ENCODE results near the gene USHBP1.

Gene USHBP1

GRCh38 chr19:17234911-17235299 is 29.6 kb downstream of the USHBP1 start:
- Histone ChIP-seq H3K27ac (ENCODE audit: low read length, poor library complexity, severe bottlenecking) (peak overlapping the region; percentile 68), H3K4me2 (ENCODE audit: low read length, poor library complexity, severe bottlenecking) (peak overlapping the region; percentile 92), H3K14ac (ENCODE audit: low read length in 2 of 2) (peak overlapping the region in 1 of 2 experiments; percentile 35), H3K9me3 (ENCODE audit: control insufficient read depth, low read length) (no peaks in the 10 kb centered on the region), H3K4me3 (ENCODE audit: insufficient read depth in 1 of 2, low read depth in 1 of 2, low read length in 2 of 2) (peak overlapping the region; percentile 68 to 74), H3K18ac (ENCODE audit: low read depth in 1 of 2, low read length in 2 of 2) (peak overlapping the region; percentile 40 to 96), H2BK120ac (ENCODE audit: low read depth, low read length) (no peak overlapping the region), H4K91ac (ENCODE audit: low read length) (peak overlapping the region; percentile 92), H2AFZ (ENCODE audit: low read depth, low read length) (no peak overlapping the region), H3K4me1 (ENCODE audit: control insufficient read depth, insufficient read depth, low read depth, low read length) (peaks cover 24% of the 10 kb centered on the region), H4K8ac (ENCODE audit: low read length) (peak overlapping the region; percentile 92), H2AK5ac (ENCODE audit: low read length, severe bottlenecking) (peak overlapping the region; percentile 90), H3K9ac (ENCODE audit: low read length) (peak overlapping the region; percentile 60), H3K23ac (ENCODE audit: low read length in 2 of 2) (peak overlapping the region in 1 of 2 experiments; percentile 75), H2BK5ac (ENCODE audit: low read depth, low read length, poor library complexity, severe bottlenecking) (no peak overlapping the region), H2BK12ac (ENCODE audit: low read length in 2 of 2) (peak overlapping the region in 1 of 2 experiments; percentile 37), H3K27me3 (ENCODE audit: control insufficient read depth in 1 of 2, insufficient read depth in 1 of 2, low read length in 2 of 2) (no peaks in the 10 kb centered on the region), H3K4ac (ENCODE audit: low read depth in 1 of 2, low read length in 2 of 2) (peak overlapping the region; percentile 21 to 28), H3K36me3 (ENCODE audit: control insufficient read depth in 1 of 2, insufficient read depth in 2 of 2, low read depth in 1 of 2, low read length in 2 of 2) (peaks cover 35 to 62% of the 10 kb centered on the region in 2 experiments), H3K79me1 (replicated peaks; ENCODE audit: low read length, poor library complexity, severe bottlenecking) (peaks cover 20% of the 10 kb centered on the region), H2BK15ac (ENCODE audit: low read depth, poor library complexity, severe bottlenecking) (peak overlapping the region; percentile 55)
- WGBS: 13% methylated on average over 9 of the region's 11 CpGs
- DNase-seq: peak; percentile 67

DNA sequence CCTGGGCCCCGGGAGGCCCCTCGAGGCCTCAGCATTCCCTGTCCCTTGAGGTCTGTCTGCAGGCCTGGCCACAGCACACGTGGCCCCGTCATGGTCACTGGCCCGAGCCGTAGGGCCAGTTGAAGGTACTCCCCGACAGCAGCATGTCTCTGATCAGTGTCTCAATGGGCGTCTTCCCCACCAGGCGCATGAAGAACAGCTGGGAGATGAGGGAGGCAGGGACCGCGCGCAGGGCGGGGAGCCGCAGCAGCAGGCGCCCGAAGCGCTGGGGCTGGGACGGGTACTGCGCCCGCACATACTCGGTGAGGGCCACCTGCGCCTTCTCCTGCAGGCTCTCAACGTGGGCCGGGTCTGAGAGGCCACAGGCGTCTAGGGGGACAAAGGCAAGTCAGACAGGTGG is 32.3 kb downstream of the USHBP1 start:
- H3K14ac ChIP-seq (ENCODE audit: low read length in 2 of 2): no peak overlapping the region
- H3K27me3 ChIP-seq (ENCODE audit: control insufficient read depth in 1 of 2, insufficient read depth in 1 of 2, low read length in 2 of 2): no peaks in the 10 kb centered on the region
- no peak for DNase-seq
- no peaks in the 10 kb centered on the region for H3K9me3 ChIP-seq (ENCODE audit: control insufficient read depth, low read length)
- peaks cover 23% of the 10 kb centered on the region for H3K79me1 ChIP-seq (replicated peaks; ENCODE audit: low read length, poor library complexity, severe bottlenecking)
- no peak overlapping the region for H4K8ac ChIP-seq (ENCODE audit: low read length)
- H3K23ac ChIP-seq (ENCODE audit: low read length in 2 of 2): no peak overlapping the region
- H2AFZ ChIP-seq (ENCODE audit: low read depth, low read length): no peak overlapping the region
- H3K4me3 ChIP-seq (ENCODE audit: insufficient read depth in 1 of 2, low read depth in 1 of 2, low read length in 2 of 2): no peak overlapping the region
- no peak overlapping the region for H4K91ac ChIP-seq (ENCODE audit: low read length)
- no peak overlapping the region for H2BK5ac ChIP-seq (ENCODE audit: low read depth, low read length, poor library complexity, severe bottlenecking)
- no peak overlapping the region for H2BK120ac ChIP-seq (ENCODE audit: low read depth, low read length)
- H3K27ac ChIP-seq (ENCODE audit: low read length, poor library complexity, severe bottlenecking): no peak overlapping the region
- peaks cover 31% of the 10 kb centered on the region for H3K4me1 ChIP-seq (ENCODE audit: control insufficient read depth, insufficient read depth, low read depth, low read length)
- H3K18ac ChIP-seq (ENCODE audit: low read depth in 1 of 2, low read length in 2 of 2): no peak overlapping the region
- H2BK12ac ChIP-seq (ENCODE audit: low read length in 2 of 2): no peak overlapping the region
- H3K36me3 ChIP-seq (ENCODE audit: control insufficient read depth in 1 of 2, insufficient read depth in 2 of 2, low read depth in 1 of 2, low read length in 2 of 2): peaks cover 38 to 70% of the 10 kb centered on the region in 2 experiments
- H2BK15ac ChIP-seq (ENCODE audit: low read depth, poor library complexity, severe bottlenecking): no peak overlapping the region
- no peak overlapping the region for H3K9ac ChIP-seq (ENCODE audit: low read length)
- no peak overlapping the region for H3K4ac ChIP-seq (ENCODE audit: low read depth in 1 of 2, low read length in 2 of 2)
- H2AK5ac ChIP-seq (ENCODE audit: low read length, severe bottlenecking): no peak overlapping the region
- no peak overlapping the region for H3K4me2 ChIP-seq (ENCODE audit: low read length, poor library complexity, severe bottlenecking)
- WGBS: 99% methylated on average over 25 of the region's 25 CpGs

GRCh38 chr19:17229890-17230289 is 34.7 kb downstream of the USHBP1 start:
- 97% methylated on average over 3 of the region's 3 CpGs for WGBS
- H3K27ac ChIP-seq (ENCODE audit: low read length, poor library complexity, severe bottlenecking): no peak overlapping the region
- no peak overlapping the region for H3K18ac ChIP-seq (ENCODE audit: low read depth in 1 of 2, low read length in 2 of 2)

GRCh38 chr19:17227798-17228367 is 36.7 kb downstream of the USHBP1 start:
- Histone ChIP-seq H3K27me3 (ENCODE audit: control insufficient read depth in 1 of 2, insufficient read depth in 1 of 2, low read length in 2 of 2) (no peaks in the 10 kb centered on the region), H3K9ac (ENCODE audit: low read length) (no peak overlapping the region), H3K4me2 (ENCODE audit: low read length, poor library complexity, severe bottlenecking) (peak overlapping the region; percentile 40), H3K36me3 (ENCODE audit: control insufficient read depth in 1 of 2, insufficient read depth in 2 of 2, low read depth in 1 of 2, low read length in 2 of 2) (peaks cover 34 to 52% of the 10 kb centered on the region in 2 experiments), H3K4me1 (ENCODE audit: control insufficient read depth, insufficient read depth, low read depth, low read length) (peaks cover 14% of the 10 kb centered on the region), H4K8ac (ENCODE audit: low read length) (peak overlapping the region; percentile 62), H2BK5ac (ENCODE audit: low read depth, low read length, poor library complexity, severe bottlenecking) (no peak overlapping the region), H2BK12ac (ENCODE audit: low read length in 2 of 2) (peak overlapping the region in 1 of 2 experiments; percentile 50), H3K4me3 (ENCODE audit: insufficient read depth in 1 of 2, low read depth in 1 of 2, low read length in 2 of 2) (no peak overlapping the region), H2AFZ (ENCODE audit: low read depth, low read length) (no peak overlapping the region), H3K79me1 (replicated peaks; ENCODE audit: low read length, poor library complexity, severe bottlenecking) (peaks cover 21% of the 10 kb centered on the region), H3K18ac (ENCODE audit: low read depth in 1 of 2, low read length in 2 of 2) (no peak overlapping the region), H3K27ac (ENCODE audit: low read length, poor library complexity, severe bottlenecking) (no peak overlapping the region), H3K23ac (ENCODE audit: low read length in 2 of 2) (no peak overlapping the region), H2BK15ac (ENCODE audit: low read depth, poor library complexity, severe bottlenecking) (no peak overlapping the region), H3K14ac (ENCODE audit: low read length in 2 of 2) (no peak overlapping the region), H2AK5ac (ENCODE audit: low read length, severe bottlenecking) (peak overlapping the region; percentile 75), H3K4ac (ENCODE audit: low read depth in 1 of 2, low read length in 2 of 2) (no peak overlapping the region), H4K91ac (ENCODE audit: low read length) (peak overlapping the region; percentile 84), H3K9me3 (ENCODE audit: control insufficient read depth, low read length) (no peaks in the 10 kb centered on the region), H2BK120ac (ENCODE audit: low read depth, low read length) (no peak overlapping the region)
- 77% methylated on average over 13 of the region's 13 CpGs for WGBS
- no peak for DNase-seq

More at GRCh38 chr19:17229890-17230289, 34.7 kb downstream of the USHBP1 start:
- Histone ChIP-seq H3K4me1 (ENCODE audit: control insufficient read depth, insufficient read depth, low read depth, low read length) (peaks cover 20% of the 10 kb centered on the region), H3K4me2 (ENCODE audit: low read length, poor library complexity, severe bottlenecking) (no peak overlapping the region), H4K91ac (ENCODE audit: low read length) (no peak overlapping the region), H3K4me3 (ENCODE audit: insufficient read depth in 1 of 2, low read depth in 1 of 2, low read length in 2 of 2) (no peak overlapping the region), H3K79me1 (replicated peaks; ENCODE audit: low read length, poor library complexity, severe bottlenecking) (peaks cover 23% of the 10 kb centered on the region), H2BK12ac (ENCODE audit: low read length in 2 of 2) (no peak overlapping the region), H2BK5ac (ENCODE audit: low read depth, low read length, poor library complexity, severe bottlenecking) (no peak overlapping the region), H3K4ac (ENCODE audit: low read depth in 1 of 2, low read length in 2 of 2) (no peak overlapping the region), H3K36me3 (ENCODE audit: control insufficient read depth in 1 of 2, insufficient read depth in 2 of 2, low read depth in 1 of 2, low read length in 2 of 2) (peaks cover 38 to 58% of the 10 kb centered on the region in 2 experiments), H3K23ac (ENCODE audit: low read length in 2 of 2) (no peak overlapping the region), H2AK5ac (ENCODE audit: low read length, severe bottlenecking) (no peak overlapping the region), H2BK120ac (ENCODE audit: low read depth, low read length) (no peak overlapping the region), H4K8ac (ENCODE audit: low read length) (no peak overlapping the region), H3K14ac (ENCODE audit: low read length in 2 of 2) (no peak overlapping the region), H2BK15ac (ENCODE audit: low read depth, poor library complexity, severe bottlenecking) (no peak overlapping the region), H3K27me3 (ENCODE audit: control insufficient read depth in 1 of 2, insufficient read depth in 1 of 2, low read length in 2 of 2) (no peaks in the 10 kb centered on the region), H3K9ac (ENCODE audit: low read length) (no peak overlapping the region), H3K9me3 (ENCODE audit: control insufficient read depth, low read length) (no peaks in the 10 kb centered on the region), H2AFZ (ENCODE audit: low read depth, low read length) (no peak overlapping the region)
- DNase-seq: no peak
